BE2C (cell line): ENCODE measurements around the gene GP1BB.

Experiments used
- DNase-seq: peaks from one replicate; pipeline ENCODE4 v3.0.0-alpha.2; 2020
- H3K27me3 ChIP-seq: fragments of 250-450 bp; sonication (Bioruptor Pico); 2 replicates; pipeline ENCODE4 v1.5.1; 2020; ENCODE audit warnings: mild to moderate bottlenecking
- H3K36me3 ChIP-seq: fragments of 250-450 bp; sonication (Bioruptor Pico); 2 replicates; pipeline ENCODE4 v1.5.1; 2020; ENCODE audit warnings: mild to moderate bottlenecking
- H3K4me1 ChIP-seq: fragments of 250-450 bp; sonication (Bioruptor Pico); 2 replicates; pipeline ENCODE4 v1.5.1; 2020
- H3K4me3 ChIP-seq: 2 replicates; pipeline ENCODE4 v1.5.1; 2011; ENCODE audit warnings: low read depth, low read length
- H3K9me3 ChIP-seq: fragments of 250-450 bp; sonication (Bioruptor Pico); 2 replicates; pipeline ENCODE4 v1.5.1; 2020
- CTCF ChIP-seq: IDR thresholded peaks from 2 replicates; pipeline ENCODE4 v1.5.1; 2012; ENCODE audit warnings: mild to moderate bottlenecking, low read depth, low read length

The GP1BB gene

GRCh38 chr22:19753996-19754700 is 30.8 kb downstream of the GP1BB start:
- no peaks in the 10 kb centered on the region for H3K36me3 ChIP-seq
- no peaks in the 10 kb centered on the region for H3K4me1 ChIP-seq
- DNase-seq: no peak
- TF ChIP-seq CTCF: no peak
- no peak overlapping the region for H3K4me3 ChIP-seq
- H3K9me3 ChIP-seq: no peaks in the 10 kb centered on the region
- H3K27me3 ChIP-seq: peaks cover 59% of the 10 kb centered on the region

- no peak for TF ChIP-seq CTCF
- no peak for DNase-seq
- Histone ChIP-seq H3K27me3 (peaks cover 64% of the 10 kb centered on the region), H3K4me3 (no peak overlapping the region), H3K36me3 (no peaks in the 10 kb centered on the region), H3K4me1 (no peaks in the 10 kb centered on the region), H3K9me3 (no peaks in the 10 kb centered on the region)
Measured at GRCh38 chr22:19754701-19755144, 31.4 kb downstream of the GP1BB start.

- H3K36me3 ChIP-seq: no peaks in the 10 kb centered on the region
- no peaks in the 10 kb centered on the region for H3K4me1 ChIP-seq
- no peak overlapping the region for H3K4me3 ChIP-seq
- H3K27me3 ChIP-seq: peaks cover 69% of the 10 kb centered on the region
- no peak for TF ChIP-seq CTCF
- DNase-seq: no peak
- H3K9me3 ChIP-seq: no peaks in the 10 kb centered on the region
Measured at GRCh38 chr22:19755145-19755710, 31.9 kb downstream of the GP1BB start.

- Histone ChIP-seq H3K27me3 (peaks cover 70% of the 10 kb centered on the region), H3K9me3 (no peaks in the 10 kb centered on the region), H3K36me3 (no peaks in the 10 kb centered on the region), H3K4me1 (no peaks in the 10 kb centered on the region), H3K4me3 (no peak overlapping the region)
- TF ChIP-seq CTCF: no peak
- DNase-seq: no peak
Measured at GRCh38 chr22:19755722-19756287, 32.5 kb downstream of the GP1BB start.

- Histone ChIP-seq H3K9me3 (no peaks in the 10 kb centered on the region), H3K4me3 (no peak overlapping the region), H3K27me3 (peaks cover 77% of the 10 kb centered on the region), H3K4me1 (no peaks in the 10 kb centered on the region), H3K36me3 (no peaks in the 10 kb centered on the region)
- peak; percentile 49 for TF ChIP-seq CTCF
- DNase-seq: peak; percentile 58
Measured at GRCh38 chr22:19756288-19757128, 33.2 kb downstream of the GP1BB start.
